ENCODE results near the gene USP37.

The USP37 gene

GRCh38 chr2:218435003-218435982, 132.9 kb downstream of the USP37 start:
- Histone ChIP-seq H3K27me3 (ENCODE audit: insufficient read depth, low read length, poor library complexity) (no peaks in the 10 kb centered on the region), H3K4me2 (ENCODE audit: insufficient read depth, low read length) (no peak overlapping the region), H3K36me3 (ENCODE audit: insufficient read depth, low read length) (no peaks in the 10 kb centered on the region), H3K27ac (ENCODE audit: low read length) (no peak overlapping the region), H3K9me3 (ENCODE audit: insufficient read depth, low read length, severe bottlenecking) (no peaks in the 10 kb centered on the region), H3K4me3 (ENCODE audit: low read depth in 1 of 2, low read length in 2 of 2) (no peak overlapping the region), H2AFZ (ENCODE audit: low read depth, low read length) (no peak overlapping the region), H4K20me1 (ENCODE audit: insufficient read depth, low read length) (no peaks in the 10 kb centered on the region; the same call in 1 of the 2 replicates), H3K9ac (ENCODE audit: low read depth, low read length) (no peak overlapping the region), H3K4me1 (ENCODE audit: insufficient read depth, low read length) (no peaks in the 10 kb centered on the region), H3K79me2 (ENCODE audit: insufficient read depth, low read length) (no peaks in the 10 kb centered on the region)
- DNase-seq (no peak), ATAC-seq (ENCODE audit: insufficient read depth, low read depth) (no peak)
- TF ChIP-seq EZH2 (IDR thresholded peaks at IDR 0.05; ENCODE audit: borderline replicate concordance, low read depth, low read length, severe bottlenecking) (no peak), CTCF (IDR thresholded peaks at IDR 0.05; ENCODE audit: borderline replicate concordance, extremely low read depth, low read length, poor library complexity, severe bottlenecking) (no peak)

DNA sequence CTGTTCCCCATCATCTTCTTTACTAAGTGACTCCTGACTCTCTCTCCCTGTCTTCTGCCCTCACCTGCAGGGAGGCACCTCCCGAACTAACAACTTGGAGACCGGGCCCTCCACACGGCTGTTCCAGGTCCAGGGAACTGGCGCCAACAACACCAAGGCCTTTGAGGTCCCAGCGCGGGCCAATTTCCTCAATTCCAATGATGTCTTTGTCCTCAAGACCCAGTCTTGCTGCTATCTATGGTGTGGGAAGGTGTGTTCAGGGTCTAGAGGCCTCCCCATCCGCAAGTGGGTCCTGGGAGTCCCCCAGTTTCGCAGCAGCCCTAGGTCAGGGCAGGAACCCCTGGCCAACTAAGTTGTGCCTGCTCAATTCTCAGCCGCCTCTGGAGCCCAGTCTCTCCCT, 133.7 kb downstream of the USP37 start:
- H3K9ac ChIP-seq (ENCODE audit: low read depth, low read length): no peak overlapping the region
- H3K4me2 ChIP-seq (ENCODE audit: insufficient read depth, low read length): no peak overlapping the region
- no peaks in the 10 kb centered on the region for H3K4me1 ChIP-seq (ENCODE audit: insufficient read depth, low read length)
- no peak for ATAC-seq (ENCODE audit: insufficient read depth, low read depth)
- no peak overlapping the region for H3K27ac ChIP-seq (ENCODE audit: low read length)
- H4K20me1 ChIP-seq (ENCODE audit: insufficient read depth, low read length): no peaks in the 10 kb centered on the region; the same call in 1 of the 2 replicates
- H3K79me2 ChIP-seq (ENCODE audit: insufficient read depth, low read length): no peaks in the 10 kb centered on the region
- TF ChIP-seq EZH2 (IDR thresholded peaks at IDR 0.05; ENCODE audit: borderline replicate concordance, low read depth, low read length, severe bottlenecking) (no peak), CTCF (IDR thresholded peaks at IDR 0.05; ENCODE audit: borderline replicate concordance, extremely low read depth, low read length, poor library complexity, severe bottlenecking) (no peak)
- no peak overlapping the region for H3K4me3 ChIP-seq (ENCODE audit: low read depth in 1 of 2, low read length in 2 of 2)
- no peaks in the 10 kb centered on the region for H3K9me3 ChIP-seq (ENCODE audit: insufficient read depth, low read length, severe bottlenecking)
- H3K36me3 ChIP-seq (ENCODE audit: insufficient read depth, low read length): no peaks in the 10 kb centered on the region
- H2AFZ ChIP-seq (ENCODE audit: low read depth, low read length): no peak overlapping the region
- no peaks in the 10 kb centered on the region for H3K27me3 ChIP-seq (ENCODE audit: insufficient read depth, low read length, poor library complexity)
- no peak for DNase-seq

DNA sequence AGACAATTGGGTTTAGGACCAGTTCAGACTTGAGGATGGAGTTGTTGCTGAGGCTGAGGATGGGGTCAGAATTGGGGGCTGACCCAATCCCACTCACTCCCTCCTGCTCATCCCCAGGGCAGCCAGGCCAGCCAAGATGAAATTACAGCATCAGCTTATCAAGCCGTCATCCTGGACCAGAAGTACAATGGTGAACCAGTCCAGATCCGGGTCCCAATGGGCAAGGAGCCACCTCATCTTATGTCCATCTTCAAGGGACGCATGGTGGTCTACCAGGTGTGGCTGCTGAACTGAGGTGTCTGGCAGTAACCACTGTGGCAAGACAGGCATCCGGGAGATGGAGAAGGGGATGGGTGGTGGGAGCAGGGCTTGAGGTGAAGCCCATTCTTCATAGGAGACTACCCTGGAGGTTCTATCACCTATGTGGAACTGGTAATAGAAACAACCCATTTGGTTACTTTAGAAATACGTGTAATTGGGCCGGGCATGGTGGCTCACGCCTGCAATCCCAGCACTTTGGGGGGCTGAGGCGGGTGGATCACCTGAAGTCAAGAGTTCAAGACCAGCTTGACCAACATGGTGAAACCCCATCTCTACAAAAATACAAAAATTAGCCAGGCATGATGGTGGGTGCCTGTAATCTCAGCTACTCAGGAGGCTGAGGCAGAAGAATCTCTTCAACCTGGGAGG, 135.3 kb downstream of the USP37 start:
- ATAC-seq (ENCODE audit: insufficient read depth, low read depth) (no peak), DNase-seq (no peak)
- TF ChIP-seq EZH2 (IDR thresholded peaks at IDR 0.05; ENCODE audit: borderline replicate concordance, low read depth, low read length, severe bottlenecking) (no peak), CTCF (IDR thresholded peaks at IDR 0.05; ENCODE audit: borderline replicate concordance, extremely low read depth, low read length, poor library complexity, severe bottlenecking) (no peak)
- Histone ChIP-seq H3K4me2 (ENCODE audit: insufficient read depth, low read length) (no peak overlapping the region), H3K36me3 (ENCODE audit: insufficient read depth, low read length) (no peaks in the 10 kb centered on the region), H3K27ac (ENCODE audit: low read length) (no peak overlapping the region), H3K4me3 (ENCODE audit: low read depth in 1 of 2, low read length in 2 of 2) (no peak overlapping the region), H3K4me1 (ENCODE audit: insufficient read depth, low read length) (no peaks in the 10 kb centered on the region), H3K9me3 (ENCODE audit: insufficient read depth, low read length, severe bottlenecking) (no peaks in the 10 kb centered on the region), H3K27me3 (ENCODE audit: insufficient read depth, low read length, poor library complexity) (no peaks in the 10 kb centered on the region), H3K79me2 (ENCODE audit: insufficient read depth, low read length) (no peaks in the 10 kb centered on the region), H4K20me1 (ENCODE audit: insufficient read depth, low read length) (no peaks in the 10 kb centered on the region; the same call in 1 of the 2 replicates), H3K9ac (ENCODE audit: low read depth, low read length) (no peak overlapping the region), H2AFZ (ENCODE audit: low read depth, low read length) (no peak overlapping the region)

All from DND-41 (cell line).